CD4-positive, alpha-beta T cell treated with Interleukin-1 beta for 1 hour (primary cell): ENCODE measurements around the gene MYCN.

Experiments
- DNase-seq, 2 donors: peaks; one replicate each; pipeline ENCODE4 v3.0.0-alpha.2; 2020 to 2022

Gene MYCN

GRCh38 chr2:15932394-15933183 is 7.8 kb upstream of the MYCN start:
- no peak for DNase-seq

GRCh38 chr2:15933184-15933845 is 7.0 kb upstream of the MYCN start:
- DNase-seq = no peak

GRCh38 chr2:15934291-15934945 is 5.9 kb upstream of the MYCN start:
- no peak for DNase-seq

GRCh38 chr2:15935189-15935588 is 5.2 kb upstream of the MYCN start:
- DNase-seq = no peak

GRCh38 chr2:15935675-15936074 is 4.7 kb upstream of the MYCN start:
- no peak for DNase-seq

- DNase-seq = no peak
These were observed 3.9 kb upstream of the MYCN start for GRCh38 chr2:15936277-15937104.

- no peak for DNase-seq
These were observed 3.1 kb upstream of the MYCN start for GRCh38 chr2:15937105-15937881.

GRCh38 chr2:15937882-15938802 is 2.2 kb upstream of the MYCN start:
- no peak for DNase-seq

- DNase-seq = no peak
These were observed 1.4 kb upstream of the MYCN start for GRCh38 chr2:15938803-15939555.

GRCh38 chr2:15939556-15939853 is 845 bp upstream of the MYCN start:
- DNase-seq = peak in 1 of 2 donors; percentile 33

GRCh38 chr2:15940661-15941480 is 521 bp downstream of the MYCN start:
- no peak for DNase-seq

GRCh38 chr2:15941481-15941850 is 1.1 kb downstream of the MYCN start:
- DNase-seq = no peak

- DNase-seq = no peak
These were observed 1.7 kb downstream of the MYCN start for GRCh38 chr2:15941871-15942710.

- DNase-seq = no peak
These were observed 2.5 kb downstream of the MYCN start for GRCh38 chr2:15942711-15943345.

GRCh38 chr2:15943378-15944280 is 3.3 kb downstream of the MYCN start:
- DNase-seq = no peak

GRCh38 chr2:15944325-15945017 is 4.1 kb downstream of the MYCN start:
- DNase-seq = no peak
